Astrocyte (in vitro differentiated cells and primary cell): ENCODE results near the gene PHC2. TPM values are rescaled to one million over a fixed set of nuclear protein-coding genes. Genes with fewer than 3 reads are reported as not detected.

Source experiments
- DNase-seq: peaks from one replicate; pipeline ENCODE4 v3.0.0-alpha.2; 2010; ENCODE audit warnings: low read depth
- FAIRE-seq: peaks from 2 replicates; lab custom pipeline; 2011; peaks lifted over from hg19 to GRCh38; lab: Jason Lieb, UNC
- H2AFZ ChIP-seq: 2 replicates; pipeline ENCODE4 v1.6.0; 2012; ENCODE audit warnings: low read depth, low read length, inconsistent platforms
- H3K27ac ChIP-seq: 2 replicates; pipeline ENCODE4 v1.5.1; 2011; ENCODE audit warnings: low read depth, low read length, inconsistent platforms
- H3K27me3 ChIP-seq: 2 replicates; pipeline ENCODE4 v1.6.0; 2011; ENCODE audit warnings: low read length, inconsistent platforms; ENCODE audit not compliant: insufficient read depth
- H3K36me3 ChIP-seq: 2 replicates; pipeline ENCODE4 v1.5.1; 2011; ENCODE audit warnings: low read length, inconsistent platforms; ENCODE audit not compliant: insufficient read depth
- H3K4me1 ChIP-seq: 2 replicates; pipeline ENCODE4 v1.5.1; 2011; ENCODE audit warnings: low read length, inconsistent platforms; ENCODE audit not compliant: insufficient read depth
- H3K4me2 ChIP-seq: 2 replicates; pipeline ENCODE4 v1.6.0; 2012; ENCODE audit warnings: low read length, inconsistent platforms
- H3K4me3 ChIP-seq: 2 replicates; pipeline ENCODE4 v1.5.1; 2011; ENCODE audit warnings: low read depth, mild to moderate bottlenecking, low read length, inconsistent platforms; ENCODE audit not compliant: insufficient read depth
- H3K79me2 ChIP-seq: 2 replicates; pipeline ENCODE4 v1.6.0; 2012; ENCODE audit warnings: mild to moderate bottlenecking, low read length, inconsistent platforms; ENCODE audit not compliant: insufficient read depth
- H3K9ac ChIP-seq: 2 replicates; pipeline ENCODE4 v1.6.0; 2012; ENCODE audit warnings: mild to moderate bottlenecking, low read length, inconsistent platforms
- H3K9me3 ChIP-seq: 2 replicates; pipeline ENCODE4 v1.5.1; 2012; ENCODE audit warnings: low read depth, mild to moderate bottlenecking, low read length, inconsistent platforms; ENCODE audit not compliant: insufficient read depth
- H4K20me1 ChIP-seq: 2 replicates; pipeline ENCODE4 v1.6.0; 2012; ENCODE audit warnings: low read length, inconsistent platforms; ENCODE audit not compliant: insufficient read depth
- H3K27ac Mint-ChIP-seq: one replicate; pipeline ENCODE4 v1.8.0; 2021; ENCODE audit warnings: mild to moderate bottlenecking, mixed read lengths; ENCODE audit not compliant: unreplicated experiment
- H3K27me3 Mint-ChIP-seq: one replicate; pipeline ENCODE4 v1.8.0; 2021; ENCODE audit warnings: low read depth, mixed read lengths; ENCODE audit not compliant: unreplicated experiment
- H3K36me3 Mint-ChIP-seq: one replicate; pipeline ENCODE4 v1.8.0; 2021; ENCODE audit warnings: low read depth, mixed read lengths; ENCODE audit not compliant: unreplicated experiment
- H3K4me1 Mint-ChIP-seq: one replicate; pipeline ENCODE4 v1.8.0; 2021; ENCODE audit warnings: low read depth, mixed read lengths; ENCODE audit not compliant: unreplicated experiment
- H3K4me3 Mint-ChIP-seq: one replicate; pipeline ENCODE4 v1.8.0; 2021; ENCODE audit warnings: mild to moderate bottlenecking, moderate library complexity, mixed read lengths; ENCODE audit not compliant: unreplicated experiment
- H3K9me3 Mint-ChIP-seq: one replicate; pipeline ENCODE4 v1.8.0; 2021; ENCODE audit warnings: mild to moderate bottlenecking, mixed read lengths; ENCODE audit not compliant: unreplicated experiment
- EZH2 ChIP-seq: IDR thresholded peaks from 2 replicates; pipeline ENCODE4 v1.6.1; 2012; ENCODE audit warnings: mild to moderate bottlenecking, low read length, inconsistent platforms; ENCODE audit not compliant: insufficient read depth
- total RNA-seq: library from RNA; stranded (reverse); gene quantifications from 2 replicates; pipeline ENCODE4 v1.2.1, GENCODE V29; 2021
- TF ChIP-seq, protein P1 (sequence below): IDR thresholded peaks from 2 replicates; pipeline ENCODE4 v1.5.1; 2011; ENCODE audit warnings: low read depth, mild to moderate bottlenecking, inconsistent platforms, low read length, moderate library complexity; ENCODE audit not compliant: insufficient read depth

Gene PHC2
- total RNA-seq, 1 donor from 2014 or later: 113 TPM

DNA sequence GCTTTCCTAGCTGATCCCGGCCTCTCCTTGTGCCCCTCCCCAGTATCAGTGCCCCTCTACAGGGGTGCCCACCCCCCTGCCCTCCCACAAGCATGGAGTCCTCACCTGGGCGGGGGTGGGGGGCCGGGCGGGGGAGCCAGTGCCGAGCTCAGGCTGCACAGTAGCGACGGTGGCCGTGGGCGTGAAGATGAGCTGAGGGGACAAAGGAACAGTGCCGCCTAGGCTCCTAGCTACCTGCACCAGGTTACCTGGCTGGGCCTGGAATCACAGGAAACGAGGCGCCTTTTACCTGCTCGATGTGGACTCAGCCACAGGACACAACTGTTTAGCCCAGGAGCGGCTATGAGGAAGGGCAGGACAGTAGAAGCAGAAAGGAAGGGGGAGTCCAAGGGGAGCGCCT is 62.5 kb downstream of the PHC2 start:
- no peaks in the 10 kb centered on the region for H3K79me2 ChIP-seq
- H4K20me1 ChIP-seq: no peaks in the 10 kb centered on the region
- H2AFZ ChIP-seq: no peak overlapping the region
- no peak overlapping the region for H3K4me2 ChIP-seq
- H3K27me3 ChIP-seq: no peaks in the 10 kb centered on the region
- no peak for TF ChIP-seq EZH2
- TF ChIP-seq, protein P1, sequence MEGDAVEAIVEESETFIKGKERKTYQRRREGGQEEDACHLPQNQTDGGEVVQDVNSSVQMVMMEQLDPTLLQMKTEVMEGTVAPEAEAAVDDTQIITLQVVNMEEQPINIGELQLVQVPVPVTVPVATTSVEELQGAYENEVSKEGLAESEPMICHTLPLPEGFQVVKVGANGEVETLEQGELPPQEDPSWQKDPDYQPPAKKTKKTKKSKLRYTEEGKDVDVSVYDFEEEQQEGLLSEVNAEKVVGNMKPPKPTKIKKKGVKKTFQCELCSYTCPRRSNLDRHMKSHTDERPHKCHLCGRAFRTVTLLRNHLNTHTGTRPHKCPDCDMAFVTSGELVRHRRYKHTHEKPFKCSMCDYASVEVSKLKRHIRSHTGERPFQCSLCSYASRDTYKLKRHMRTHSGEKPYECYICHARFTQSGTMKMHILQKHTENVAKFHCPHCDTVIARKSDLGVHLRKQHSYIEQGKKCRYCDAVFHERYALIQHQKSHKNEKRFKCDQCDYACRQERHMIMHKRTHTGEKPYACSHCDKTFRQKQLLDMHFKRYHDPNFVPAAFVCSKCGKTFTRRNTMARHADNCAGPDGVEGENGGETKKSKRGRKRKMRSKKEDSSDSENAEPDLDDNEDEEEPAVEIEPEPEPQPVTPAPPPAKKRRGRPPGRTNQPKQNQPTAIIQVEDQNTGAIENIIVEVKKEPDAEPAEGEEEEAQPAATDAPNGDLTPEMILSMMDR: no peak
- H3K36me3 Mint-ChIP-seq: peaks cover 23% of the 10 kb centered on the region
- no peaks in the 10 kb centered on the region for H3K9me3 Mint-ChIP-seq
- H3K9ac ChIP-seq: no peak overlapping the region
- no peak overlapping the region for H3K4me3 ChIP-seq
- no peak overlapping the region for H3K27ac Mint-ChIP-seq
- H3K9me3 ChIP-seq: no peaks in the 10 kb centered on the region
- FAIRE-seq: no peak
- H3K27me3 Mint-ChIP-seq: peaks cover 15% of the 10 kb centered on the region
- H3K4me3 Mint-ChIP-seq: no peak overlapping the region
- H3K4me1 ChIP-seq: peaks cover 30% of the 10 kb centered on the region
- peaks cover 46% of the 10 kb centered on the region for H3K4me1 Mint-ChIP-seq
- DNase-seq: no peak
- no peak overlapping the region for H3K27ac ChIP-seq
- H3K36me3 ChIP-seq: peaks cover 3% of the 10 kb centered on the region

- peaks cover 15% of the 10 kb centered on the region for H3K27me3 Mint-ChIP-seq
- TF ChIP-seq, protein P1: peak; percentile 90
- no peak for TF ChIP-seq EZH2
- peak overlapping the region; percentile 78 for H3K27ac Mint-ChIP-seq
- Histone ChIP-seq H3K9me3 (no peaks in the 10 kb centered on the region), H3K9ac (no peak overlapping the region), H3K4me1 (peaks cover 30% of the 10 kb centered on the region), H3K36me3 (peaks cover 3% of the 10 kb centered on the region), H3K27ac (no peak overlapping the region), H3K79me2 (no peaks in the 10 kb centered on the region), H3K27me3 (no peaks in the 10 kb centered on the region), H4K20me1 (no peaks in the 10 kb centered on the region), H3K4me2 (no peak overlapping the region), H3K4me3 (no peak overlapping the region), H2AFZ (no peak overlapping the region)
- peak overlapping the region; percentile 62 for H3K4me3 Mint-ChIP-seq
- no peaks in the 10 kb centered on the region for H3K9me3 Mint-ChIP-seq
- FAIRE-seq: no peak
- H3K36me3 Mint-ChIP-seq: peaks cover 21% of the 10 kb centered on the region
- DNase-seq: no peak
- peaks cover 51% of the 10 kb centered on the region for H3K4me1 Mint-ChIP-seq
These were observed 63.1 kb downstream of the PHC2 start for GRCh38 chr1:33367485-33368405.
